K562 (cell line): ENCODE results near the gene ABCA1. TPM values are rescaled to one million over a fixed set of nuclear protein-coding genes. Genes with fewer than 3 reads are reported as not detected.

ENCODE experiments used
- ATAC-seq: fragments of 200-7000 bp; cut with Tn5 transposase; 3 replicates; pipeline ENCODE4 v1.9.1; 2020; ENCODE audit warnings: moderate library complexity
- BruUV-seq: library from RNA; stranded (reverse); fragments of 400-500 nt; replicated peaks from 2 replicates; lab custom pipeline; 2021; lab: Mats Ljungman, UMichigan
- CTCF ChIA-PET: fragments of 300-600 bp; formaldehyde crosslinking; extraction: SDS; loops from one replicate; lab custom pipeline; 2021; ENCODE audit warnings: low intra/inter-chr PET ratio; lab: Yijun Ruan, JAX
- POLR2A ChIA-PET: fragments of 300-600, 350-650 bp; sonication (Branson Sonifier 250); formaldehyde crosslinking; extraction: SDS; loops from one replicate; lab custom pipeline; 2021; ENCODE audit warnings: antibody characterized with exemption, inconsistent platforms; lab: Yijun Ruan, JAX
- DNase-seq, 4 experiments: peaks; one replicate each; pipeline versions ENCODE4 v3.0.0 to v3.0.0-alpha.2; 2011 to 2018; ENCODE audit warnings: low spot score in 3 of 4, mixed read lengths in 3 of 4; ENCODE audit errors: extremely low read depth in 1 of 4
- FAIRE-seq: peaks from 2 replicates; lab custom pipeline; 2011; peaks lifted over from hg19 to GRCh38; lab: Jason Lieb, UNC
- H2AFZ ChIP-seq: 2 replicates; pipeline ENCODE4 v1.6.0; 2011; ENCODE audit warnings: low read depth, low read length, control low read depth, inconsistent platforms
- H3K27ac ChIP-seq: fragments of 200-600 bp; 3 replicates; pipeline ENCODE4 v1.8.0; 2011; ENCODE audit warnings: low read depth, mild to moderate bottlenecking, control low read depth, inconsistent platforms, low read length, moderate library complexity, mixed read lengths; ENCODE audit errors: extremely low read depth
- H3K27me3 ChIP-seq, 2 experiments: fragments of 300-600 bp in 1 of 2; 2 replicates in 1 of 2; 3 replicates in 1 of 2; pipeline versions ENCODE4 v1.6.0 to v1.8.0; 2011; ENCODE audit warnings: inconsistent platforms in 2 of 2, low read length in 2 of 2, mild to moderate bottlenecking in 1 of 2, mixed read lengths in 1 of 2, moderate library complexity in 1 of 2; ENCODE audit not compliant: control insufficient read depth in 2 of 2, insufficient read depth in 2 of 2
- H3K36me3 ChIP-seq: fragments of 300-600 bp; 3 replicates; pipeline ENCODE4 v1.8.0; 2011; ENCODE audit warnings: mild to moderate bottlenecking, low read length, inconsistent platforms; ENCODE audit not compliant: control insufficient read depth, insufficient read depth
- H3K4me1 ChIP-seq, 2 experiments: fragments of 200-600 bp in 1 of 2; replicated peaks in 1 of 2; 2 replicates in 1 of 2; 3 replicates in 1 of 2; pipeline versions ENCODE4 v1.5.1 to v1.8.0; 2011; ENCODE audit warnings: inconsistent platforms in 2 of 2, low read length in 2 of 2, mild to moderate bottlenecking in 1 of 2, mixed read lengths in 1 of 2, moderate library complexity in 1 of 2; ENCODE audit not compliant: control insufficient read depth in 2 of 2, insufficient read depth in 2 of 2
- H3K4me2 ChIP-seq: 2 replicates; pipeline ENCODE4 v1.6.1; 2011; ENCODE audit warnings: low read length, control low read depth, inconsistent platforms, mixed read lengths; ENCODE audit not compliant: insufficient read depth
- H3K4me3 ChIP-seq: fragments of 200-600 bp; sonication (generic), shearing (Covaris generic); 2 replicates; pipeline ENCODE4 v1.5.1; 2016; ENCODE audit warnings: control low read depth, inconsistent platforms
- H3K79me2 ChIP-seq: fragments of 200-600 bp; 3 replicates; pipeline ENCODE4 v1.8.0; 2011; ENCODE audit warnings: low read length, inconsistent platforms; ENCODE audit not compliant: control insufficient read depth, insufficient read depth
- H3K9ac ChIP-seq, 2 experiments: 2 replicates each; pipeline versions ENCODE4 v1.6.0 to v1.6.1; 2011; ENCODE audit warnings: low read depth in 2 of 2, low read length in 2 of 2, control low read depth in 1 of 2, inconsistent platforms in 1 of 2, mild to moderate bottlenecking in 1 of 2, mixed read lengths in 1 of 2; ENCODE audit not compliant: insufficient read depth in 1 of 2
- H3K9me1 ChIP-seq: one replicate; pipeline ENCODE4 v1.6.0; 2011; ENCODE audit warnings: inconsistent platforms, mild to moderate bottlenecking, low read length, moderate library complexity; ENCODE audit not compliant: control insufficient read depth, insufficient read depth
- H3K9me3 ChIP-seq: replicated peaks from 2 replicates; pipeline ENCODE4 v1.5.1; 2011; ENCODE audit warnings: low read depth, low read length, inconsistent platforms; ENCODE audit not compliant: control insufficient read depth, insufficient read depth
- H4K20me1 ChIP-seq: replicated peaks from 2 replicates; pipeline ENCODE4 v1.6.1; 2011; ENCODE audit warnings: low read length, inconsistent platforms, mixed read lengths; ENCODE audit not compliant: control insufficient read depth, insufficient read depth
- ARNT ChIP-seq, 2 experiments: fragments of 450-650 bp; IDR thresholded peaks; 2 replicates each; pipeline ENCODE4 v1.6.1; 2016; ENCODE audit warnings: mild to moderate bottlenecking in 1 of 2
- BCOR ChIP-seq: fragments of 450-650 bp; IDR thresholded peaks from 2 replicates; pipeline ENCODE4 v1.6.1; 2016
- CAMTA2 ChIP-seq: fragments of 250-450 bp; sonication (Bioruptor Pico); conservative IDR thresholded peaks from 2 replicates; pipeline ENCODE4 v1.5.1; 2022
- CSDE1 ChIP-seq, 2 experiments: fragments of 450-650 bp; IDR thresholded peaks; 2 replicates each; pipeline ENCODE4 v1.6.1; 2016; ENCODE audit warnings: mild to moderate bottlenecking in 1 of 2
- EGR1 ChIP-seq: fragments of 450-650 bp; conservative IDR thresholded peaks from 2 replicates; pipeline ENCODE4 v1.6.1; 2017; ENCODE audit warnings: mild to moderate bottlenecking
- FOXK1 ChIP-seq: sonication (generic); formaldehyde crosslinking; IDR thresholded peaks from 2 replicates; pipeline ENCODE4 v1.8.0; 2022; ENCODE audit warnings: missing genetic modification reagents, mild to moderate bottlenecking, borderline replicate concordance
- GATAD2B ChIP-seq: fragments of 450-650 bp; IDR thresholded peaks from 2 replicates; pipeline ENCODE4 v1.6.1; 2017; ENCODE audit warnings: mild to moderate bottlenecking, borderline replicate concordance
- HIVEP1 ChIP-seq: fragments of 250-450 bp; sonication (Bioruptor Pico); IDR thresholded peaks from 2 replicates; pipeline ENCODE4 v1.4.0; 2020; ENCODE audit warnings: mild to moderate bottlenecking
- KDM5B ChIP-seq: fragments of 200-600 bp; sonication (generic); IDR thresholded peaks from 2 replicates; pipeline ENCODE4 v1.6.1; 2012; ENCODE audit warnings: low read depth, mild to moderate bottlenecking, moderate library complexity, low read length, control low read depth, inconsistent platforms; ENCODE audit not compliant: insufficient replicate concordance
- PHF21A ChIP-seq: fragments of 450-650 bp; IDR thresholded peaks from 2 replicates; pipeline ENCODE4 v1.6.1; 2017; ENCODE audit warnings: low read depth, borderline replicate concordance
- RBM15 ChIP-seq: fragments of 200-400 bp; formaldehyde crosslinking; IDR thresholded peaks from 2 replicates; pipeline ENCODE4 v1.6.1; 2018; ENCODE audit warnings: mild to moderate bottlenecking, low read length, moderate library complexity; ENCODE audit not compliant: insufficient read depth
- SMAD2 ChIP-seq: fragments of 150-350 bp; IDR thresholded peaks from 2 replicates; pipeline ENCODE4 v1.6.1; 2014; ENCODE audit warnings: low read depth, mild to moderate bottlenecking, low read length
- TCFL5 ChIP-seq: fragments of 250-450 bp; sonication (Bioruptor Pico); conservative IDR thresholded peaks from 2 replicates; pipeline ENCODE4 v1.6.1; 2021; ENCODE audit warnings: mild to moderate bottlenecking, moderate library complexity, matching md5 sums
- ZC3H4 ChIP-seq: sonication (generic); formaldehyde crosslinking; IDR thresholded peaks from 2 replicates; pipeline ENCODE4 v1.9.0; 2021; ENCODE audit warnings: missing genetic modification reagents, borderline replicate concordance
- ZKSCAN1 ChIP-seq: fragments of 150-350 bp; IDR thresholded peaks from 2 replicates; pipeline ENCODE4 v1.6.1; 2016; ENCODE audit warnings: low read depth, low read length
- ZNF217 ChIP-seq: sonication (generic); formaldehyde crosslinking; IDR thresholded peaks from 2 replicates; pipeline ENCODE4 v1.8.0; 2022; ENCODE audit warnings: mild to moderate bottlenecking, missing genetic modification reagents
- WGBS: fragments of 100-300 bp; shearing (Covaris generic); methylation state at CpG from one replicate; pipeline ENCODE4 v1.1.6; 2016; ENCODE audit warnings: low coverage, mixed read lengths; ENCODE audit not compliant: insufficient coverage; ENCODE audit errors: missing lambda C conversion rate; 5-methylcytosine and 5-hydroxymethylcytosine counted together
- in situ Hi-C: fragments of 300-500 bp; cut with MboI; formaldehyde crosslinking; loops from 4 replicates; pipeline ENCODE4 v1.15.0; 2018; ENCODE audit warnings: inconsistent platforms, mixed read lengths
- intact Hi-C: fragments of 100-400 bp; cut with micrococcal nuclease; formaldehyde crosslinking; loops from 2 replicates; pipeline ENCODE4 v1.14.2; 2022
- polyA plus RNA-seq, 8 experiments: library from polyadenylated mRNA; depleted of rRNA in 4 of 8; stranded (reverse) in 5 of 8; unstranded in 3 of 8; fragments of >200 nt; fragmentation: Nextera tagmentation in 2 of 8; fragmentation: Illumina TruSeq in 1 of 8; extraction: Ambion mirVana in 2 of 8; extraction: Trizol in 1 of 8; gene quantifications; 2 replicates each; pipeline versions ENCODE4 v1.2.1 to v1.2.3, GENCODE V29; 2011 to 2014; ENCODE audit warnings: inconsistent platforms in 1 of 8, missing spikeins in 1 of 8
- total RNA-seq, 7 experiments: library from RNA; depleted of rRNA in 6 of 7; stranded (reverse); fragments of >200 nt in 6 of 7; fragmentation: Illumina TruSeq in 2 of 7; extraction: Trizol in 2 of 7; gene quantifications; 2 replicates each; pipeline versions ENCODE4 v1.2.1 to v1.2.3, GENCODE V29; 2011 to 2021; ENCODE audit warnings: low replicate concordance in 1 of 7
- TF ChIP-seq, protein P1 (sequence below): fragments of 450-650 bp; conservative IDR thresholded peaks from 2 replicates; pipeline ENCODE4 v1.6.1; 2016; ENCODE audit warnings: missing genetic modification characterization, low read depth, mild to moderate bottlenecking, control low read depth, missing compliant biosample characterization

ABCA1 gene
- total and polyA plus RNA-seq, 9 of the 15 experiments (the other 6 are each of a cell fraction or from before 2014, with no cell fraction given), result under 0.01 to 0.18 (median 0.02) TPM; not detected in 5

- TF ChIP-seq KDM5B (no peak), EGR1 (peak; percentile 17), ZC3H4 (no peak), RBM15 (no peak), GATAD2B (no peak)
- TF ChIP-seq, protein P1, sequence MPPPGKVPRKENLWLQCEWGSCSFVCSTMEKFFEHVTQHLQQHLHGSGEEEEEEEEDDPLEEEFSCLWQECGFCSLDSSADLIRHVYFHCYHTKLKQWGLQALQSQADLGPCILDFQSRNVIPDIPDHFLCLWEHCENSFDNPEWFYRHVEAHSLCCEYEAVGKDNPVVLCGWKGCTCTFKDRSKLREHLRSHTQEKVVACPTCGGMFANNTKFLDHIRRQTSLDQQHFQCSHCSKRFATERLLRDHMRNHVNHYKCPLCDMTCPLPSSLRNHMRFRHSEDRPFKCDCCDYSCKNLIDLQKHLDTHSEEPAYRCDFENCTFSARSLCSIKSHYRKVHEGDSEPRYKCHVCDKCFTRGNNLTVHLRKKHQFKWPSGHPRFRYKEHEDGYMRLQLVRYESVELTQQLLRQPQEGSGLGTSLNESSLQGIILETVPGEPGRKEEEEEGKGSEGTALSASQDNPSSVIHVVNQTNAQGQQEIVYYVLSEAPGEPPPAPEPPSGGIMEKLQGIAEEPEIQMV (tag), result no peak
Measured at GRCh38 chr9:104968025-104968982, 40.3 kb upstream of the ABCA1 start (continued).

- in situ Hi-C loops (no loop called here), intact Hi-C loops (no loop called here)
- Histone ChIP-seq H2AFZ (no peak overlapping the region), H3K9ac (no peak overlapping the region), H3K4me2 (no peak overlapping the region), H3K27me3 (peaks cover 0 to 8% of the 10 kb centered on the region in 2 experiments; a peak in 2 of 5 replicates), H3K4me1 (peaks cover 0 to 3% of the 10 kb centered on the region in 2 experiments; a peak in 2 of 5 replicates), H3K9me3 (no peaks in the 10 kb centered on the region)
- ATAC-seq (no peak), FAIRE-seq (no peak), DNase-seq (no peak)
- 16% methylated on average over 6 of the region's 6 CpGs for WGBS
- TF ChIP-seq CSDE1 (IDR thresholded peaks at IDR 0.05), result no peak
- no peak for TF ChIP-seq TCFL5 (CRISPR knock-in tag)
- TF ChIP-seq ZNF217 (CRISPR knock-in tag), result no peak
- TF ChIP-seq FOXK1 (CRISPR knock-in tag), result no peak
- no peak for TF ChIP-seq ZKSCAN1
- TF ChIP-seq PHF21A, result no peak
- no peak for TF ChIP-seq SMAD2
- no peak for TF ChIP-seq BCOR
- TF ChIP-seq ARNT (IDR thresholded peaks at IDR 0.05), result no peak
- no peak for TF ChIP-seq HIVEP1 (CRISPR knock-in tag)
- TF ChIP-seq CAMTA2, result no peak
- TF ChIP-seq, all 486 proteins: peak for 0
- no peaks in the 10 kb centered on the region for H3K79me2 ChIP-seq
- no TSS peak for BruUV-seq
- H3K36me3 ChIP-seq, result no peaks in the 10 kb centered on the region
- CTCF ChIA-PET, result no interaction called here
- POLR2A ChIA-PET, result interaction anchor here (0.6 kb wide), 1 partner anchor 721 kb away, joined by 3 read pairs; no protein-coding TSS in a partner anchor
- H3K4me3 ChIP-seq, result no peak overlapping the region
- no peak overlapping the region for H3K27ac ChIP-seq
- no peaks in the 10 kb centered on the region for H4K20me1 ChIP-seq
- no peaks in the 10 kb centered on the region for H3K9me1 ChIP-seq
Measured at GRCh38 chr9:104963076-104963475, 35.1 kb upstream of the ABCA1 start.
